ENCODE measurements around the gene MDFIC2. TPM values are rescaled to one million over a fixed set of nuclear protein-coding genes. Genes with fewer than 3 reads are reported as not detected.
"Not testable (repeated sequence)": the region's sequence is repeated elsewhere in the genome, so short reads cannot be mapped to it uniquely, and the experiment has no call there.

The MDFIC2 gene
- total RNA-seq, 2 donors from 2014 or later: not detected

- intact Hi-C loops (cut with DNase I): no loop called here
- DNase-seq (ENCODE audit: low spot score): no peak
Observed at GRCh38 chr3:70272798-70273197, 39.6 kb downstream of the MDFIC2 start.

- no peak for DNase-seq (ENCODE audit: low spot score)
- intact Hi-C loops (cut with DNase I): no loop called here
Observed at GRCh38 chr3:70264122-70264780, 48.2 kb downstream of the MDFIC2 start.

GRCh38 chr3:70261283-70261682, 51.2 kb downstream of the MDFIC2 start:
- no peak for DNase-seq (ENCODE audit: low spot score)
- intact Hi-C loops (cut with DNase I): no loop called here

- intact Hi-C loops (cut with DNase I): no loop called here
Observed at GRCh38 chr3:70256566-70256965, 55.9 kb downstream of the MDFIC2 start.

GRCh38 chr3:70250492-70250891, 61.9 kb downstream of the MDFIC2 start:
- DNase-seq (ENCODE audit: low spot score): no peak
- intact Hi-C loops (cut with DNase I): no loop called here

More at GRCh38 chr3:70256566-70256965, 55.9 kb downstream of the MDFIC2 start:
- DNase-seq (ENCODE audit: low spot score): no peak

GRCh38 chr3:70249509-70250160, 62.8 kb downstream of the MDFIC2 start:
- no peak for DNase-seq (ENCODE audit: low spot score)
- intact Hi-C loops (cut with DNase I): no loop called here

GRCh38 chr3:70248856-70249255, 63.6 kb downstream of the MDFIC2 start:
- no peak for DNase-seq (ENCODE audit: low spot score)
- intact Hi-C loops (cut with DNase I): no loop called here

- no peak for DNase-seq (ENCODE audit: low spot score)
- intact Hi-C loops (cut with DNase I): no loop called here
Observed at GRCh38 chr3:70247955-70248354, 64.5 kb downstream of the MDFIC2 start.

- intact Hi-C loops (cut with DNase I): no loop called here
- DNase-seq (ENCODE audit: low spot score): no peak
Observed at GRCh38 chr3:70245746-70246525, 66.5 kb downstream of the MDFIC2 start.

GRCh38 chr3:70244422-70244821, 68.0 kb downstream of the MDFIC2 start:
- no peak for DNase-seq (ENCODE audit: low spot score)
- intact Hi-C loops (cut with DNase I): no loop called here

- DNase-seq (ENCODE audit: low spot score): no peak
- intact Hi-C loops (cut with DNase I): no loop called here
Observed at GRCh38 chr3:70242297-70242882, 70.0 kb downstream of the MDFIC2 start.

GRCh38 chr3:70233812-70234211, 78.6 kb downstream of the MDFIC2 start:
- DNase-seq (ENCODE audit: low spot score): no peak
- intact Hi-C loops (cut with DNase I): no loop called here

- intact Hi-C loops (cut with DNase I): no loop called here
- DNase-seq (ENCODE audit: low spot score): no peak
Observed at GRCh38 chr3:70233112-70233511, 79.3 kb downstream of the MDFIC2 start.

GRCh38 chr3:70231266-70231701, 81.2 kb downstream of the MDFIC2 start:
- DNase-seq (ENCODE audit: low spot score): no peak
- intact Hi-C loops (cut with DNase I): no loop called here

GRCh38 chr3:70227437-70227836, 85.0 kb downstream of the MDFIC2 start:
- intact Hi-C loops (cut with DNase I): no loop called here

GRCh38 chr3:70225146-70225545, 87.3 kb downstream of the MDFIC2 start:
- intact Hi-C loops (cut with DNase I): no loop called here
- no peak for DNase-seq (ENCODE audit: low spot score)

More at GRCh38 chr3:70227437-70227836, 85.0 kb downstream of the MDFIC2 start:
- DNase-seq (ENCODE audit: low spot score): no peak

- intact Hi-C loops (cut with DNase I): no loop called here
- no peak for DNase-seq (ENCODE audit: low spot score)
Observed at GRCh38 chr3:70224337-70224736, 88.1 kb downstream of the MDFIC2 start.

GRCh38 chr3:70218471-70218870, 94.0 kb downstream of the MDFIC2 start:
- intact Hi-C loops (cut with DNase I): no loop called here
- no peak for DNase-seq (ENCODE audit: low spot score)

GRCh38 chr3:70211274-70211673, 101.2 kb downstream of the MDFIC2 start:
- DNase-seq (ENCODE audit: low spot score); intact Hi-C loops (cut with DNase I): not testable (repeated sequence)

GRCh38 chr3:70201975-70202374, 110.5 kb downstream of the MDFIC2 start:
- intact Hi-C loops (cut with DNase I): no loop called here
- no peak for DNase-seq (ENCODE audit: low spot score)

Measured in posterior vena cava (tissue), 2 donors.